Body of pancreas (tissue), 4 donors: ENCODE results near the gene TBCK.

Experiments used
- POLR2A ChIP-seq, 3 donors: fragments of 450-650 bp; IDR thresholded peaks; one replicate each; pipeline ENCODE4 v1.6.1; 2016; ENCODE audit warnings: antibody characterized with exemption in 3 of 3, mild to moderate bottlenecking in 2 of 3
- TF ChIP-seq, protein P1 (sequence below), 7 experiments: fragments of 450-650 bp in 4 of 7; fragments of 200-600 bp in 3 of 7; sonication (generic) in 3 of 7; IDR thresholded peaks; one replicate each; pipeline ENCODE4 v1.5.1; 2016 to 2019; ENCODE audit warnings: antibody characterized with exemption in 7 of 7

DNA sequence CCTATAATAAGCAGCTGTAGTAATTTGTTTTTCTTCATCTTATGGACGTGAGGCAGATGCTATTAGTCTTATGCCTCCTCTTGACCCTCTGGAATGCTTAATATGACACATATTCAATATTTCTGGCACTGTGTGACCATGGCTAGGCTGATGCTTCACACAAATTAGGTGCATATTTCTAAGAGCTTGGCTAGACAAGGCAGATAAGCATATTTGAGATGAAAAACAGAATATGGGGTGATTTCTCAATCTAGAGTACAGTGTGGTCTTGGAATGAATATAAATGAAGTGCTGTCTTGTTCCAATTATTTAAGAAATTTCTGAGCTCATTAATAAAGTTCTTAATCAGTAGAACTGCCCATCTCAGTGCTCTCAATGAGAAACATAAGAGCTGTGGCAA is 264.5 kb downstream of the TBCK start:
- TF ChIP-seq, protein P1, sequence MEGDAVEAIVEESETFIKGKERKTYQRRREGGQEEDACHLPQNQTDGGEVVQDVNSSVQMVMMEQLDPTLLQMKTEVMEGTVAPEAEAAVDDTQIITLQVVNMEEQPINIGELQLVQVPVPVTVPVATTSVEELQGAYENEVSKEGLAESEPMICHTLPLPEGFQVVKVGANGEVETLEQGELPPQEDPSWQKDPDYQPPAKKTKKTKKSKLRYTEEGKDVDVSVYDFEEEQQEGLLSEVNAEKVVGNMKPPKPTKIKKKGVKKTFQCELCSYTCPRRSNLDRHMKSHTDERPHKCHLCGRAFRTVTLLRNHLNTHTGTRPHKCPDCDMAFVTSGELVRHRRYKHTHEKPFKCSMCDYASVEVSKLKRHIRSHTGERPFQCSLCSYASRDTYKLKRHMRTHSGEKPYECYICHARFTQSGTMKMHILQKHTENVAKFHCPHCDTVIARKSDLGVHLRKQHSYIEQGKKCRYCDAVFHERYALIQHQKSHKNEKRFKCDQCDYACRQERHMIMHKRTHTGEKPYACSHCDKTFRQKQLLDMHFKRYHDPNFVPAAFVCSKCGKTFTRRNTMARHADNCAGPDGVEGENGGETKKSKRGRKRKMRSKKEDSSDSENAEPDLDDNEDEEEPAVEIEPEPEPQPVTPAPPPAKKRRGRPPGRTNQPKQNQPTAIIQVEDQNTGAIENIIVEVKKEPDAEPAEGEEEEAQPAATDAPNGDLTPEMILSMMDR (IDR thresholded peaks at IDR 0.05) = no peak
- no peak for TF ChIP-seq POLR2A (IDR thresholded peaks at IDR 0.05)
